Effector memory CD4-positive, alpha-beta T cell (primary cell): ENCODE data around the gene CLN6.

Experiments
- DNase-seq, 3 donors: peaks; one replicate each; pipeline ENCODE4 v3.0.0-alpha.2; 2020
- H3K27ac ChIP-seq: 2 replicates; pipeline ENCODE4 v1.7.0; 2013; ENCODE audit warnings: mild to moderate bottlenecking, low read length, moderate library complexity; ENCODE audit not compliant: insufficient read depth, poor library complexity, severe bottlenecking
- H3K27me3 ChIP-seq: replicated peaks from 2 replicates; pipeline ENCODE4 v1.7.0; 2013; ENCODE audit warnings: mild to moderate bottlenecking, low read length; ENCODE audit not compliant: insufficient read depth, control insufficient read depth, poor library complexity, severe bottlenecking
- H3K36me3 ChIP-seq: 2 replicates; pipeline ENCODE4 v1.7.0; 2013; ENCODE audit warnings: mild to moderate bottlenecking, low read length, moderate library complexity; ENCODE audit not compliant: control insufficient read depth, insufficient read depth
- H3K4me1 ChIP-seq: 2 replicates; pipeline ENCODE4 v1.7.0; 2013; ENCODE audit warnings: low read length, mild to moderate bottlenecking; ENCODE audit not compliant: control insufficient read depth, insufficient read depth, poor library complexity, severe bottlenecking
- H3K4me3 ChIP-seq: 2 replicates; pipeline ENCODE4 v1.7.0; 2013; ENCODE audit warnings: low read length, low read depth, mild to moderate bottlenecking; ENCODE audit not compliant: insufficient read depth, poor library complexity, severe bottlenecking
- H3K9me3 ChIP-seq: 2 replicates; pipeline ENCODE4 v1.7.0; 2013; ENCODE audit warnings: mild to moderate bottlenecking, low read length, moderate library complexity; ENCODE audit not compliant: control insufficient read depth

Gene CLN6

DNA sequence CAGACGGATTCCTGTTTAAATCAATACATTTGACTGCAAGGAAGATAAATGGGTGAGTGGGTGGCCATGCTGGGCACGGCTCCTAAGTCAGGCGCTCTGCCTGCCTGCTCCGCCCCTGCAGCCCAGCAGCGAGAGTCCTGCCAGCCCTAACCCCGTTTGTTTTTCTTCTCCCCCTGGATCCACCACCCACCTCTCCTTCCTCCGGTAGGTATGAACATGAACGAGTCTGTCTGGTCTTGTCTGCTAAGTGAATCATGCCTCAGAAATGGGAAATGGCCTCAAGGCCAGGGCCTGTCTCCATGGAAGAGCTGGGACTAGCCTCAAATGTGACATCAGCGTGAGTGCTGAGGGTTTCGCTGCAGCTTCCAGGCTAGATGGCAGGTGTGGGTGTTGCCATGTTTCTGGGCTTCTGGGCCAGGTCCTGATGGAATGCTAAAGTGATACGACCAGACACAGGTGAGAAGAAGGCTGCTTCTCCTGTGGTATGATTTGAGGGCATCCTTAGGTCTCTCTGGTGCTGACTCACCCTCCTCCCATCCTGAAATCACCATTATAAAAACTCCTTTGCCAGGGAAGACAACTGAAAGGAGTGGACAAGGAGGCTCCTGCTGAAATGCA lies 42.4 kb upstream of the CLN6 start:
- Histone ChIP-seq H3K9me3 (no peaks in the 10 kb centered on the region), H3K27me3 (no peaks in the 10 kb centered on the region), H3K36me3 (no peaks in the 10 kb centered on the region), H3K27ac (no peak overlapping the region), H3K4me1 (no peaks in the 10 kb centered on the region), H3K4me3 (no peak overlapping the region)
- DNase-seq: no peak

DNA sequence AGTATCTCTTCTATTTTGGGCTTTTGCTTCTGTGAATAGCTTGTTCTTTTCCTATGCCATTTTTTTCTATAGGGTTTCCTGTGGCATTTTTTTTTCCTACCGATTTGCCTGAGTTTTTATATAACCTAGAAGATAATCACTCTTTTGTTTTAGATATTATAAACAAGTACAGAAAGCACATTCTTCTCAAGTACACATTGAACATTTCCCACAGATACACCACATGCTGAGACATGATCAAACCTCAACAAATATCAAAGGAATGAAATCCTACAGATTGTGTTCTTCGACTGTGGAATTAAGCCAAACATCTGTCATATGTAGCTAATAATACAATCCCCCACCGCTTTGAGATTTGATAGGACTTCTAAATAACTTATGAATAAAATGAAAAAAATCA lies 38.9 kb upstream of the CLN6 start:
- H3K27ac ChIP-seq: no peak overlapping the region
- peaks cover 8% of the 10 kb centered on the region for H3K27me3 ChIP-seq
- H3K4me1 ChIP-seq: no peaks in the 10 kb centered on the region
- no peaks in the 10 kb centered on the region for H3K9me3 ChIP-seq
- DNase-seq: no peak
- no peaks in the 10 kb centered on the region for H3K36me3 ChIP-seq
- H3K4me3 ChIP-seq: no peak overlapping the region

DNA sequence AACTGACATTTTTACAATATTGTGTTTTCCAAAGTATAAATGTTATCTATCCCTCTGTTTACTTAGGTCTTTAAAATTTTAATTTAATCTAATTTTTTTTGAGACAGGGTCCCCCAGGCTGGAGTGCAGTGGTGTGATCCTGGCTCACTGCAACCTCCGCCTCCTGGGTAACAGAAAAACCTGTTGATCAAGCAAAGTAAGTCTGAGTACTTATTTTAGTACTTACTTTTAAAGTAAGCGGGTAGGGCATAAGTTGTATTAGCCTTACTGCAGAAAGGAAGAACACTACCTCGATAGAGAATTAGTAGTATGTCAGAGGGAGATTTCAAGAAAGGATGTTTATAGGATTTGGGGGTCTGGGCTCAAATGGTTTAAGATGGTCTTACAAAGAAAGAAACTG lies 36.1 kb upstream of the CLN6 start:
- no peaks in the 10 kb centered on the region for H3K9me3 ChIP-seq
- no peak overlapping the region for H3K27ac ChIP-seq
- no peak overlapping the region for H3K4me3 ChIP-seq
- no peak for DNase-seq
- H3K36me3 ChIP-seq: no peaks in the 10 kb centered on the region
- peaks cover 8% of the 10 kb centered on the region for H3K27me3 ChIP-seq
- no peaks in the 10 kb centered on the region for H3K4me1 ChIP-seq

DNA sequence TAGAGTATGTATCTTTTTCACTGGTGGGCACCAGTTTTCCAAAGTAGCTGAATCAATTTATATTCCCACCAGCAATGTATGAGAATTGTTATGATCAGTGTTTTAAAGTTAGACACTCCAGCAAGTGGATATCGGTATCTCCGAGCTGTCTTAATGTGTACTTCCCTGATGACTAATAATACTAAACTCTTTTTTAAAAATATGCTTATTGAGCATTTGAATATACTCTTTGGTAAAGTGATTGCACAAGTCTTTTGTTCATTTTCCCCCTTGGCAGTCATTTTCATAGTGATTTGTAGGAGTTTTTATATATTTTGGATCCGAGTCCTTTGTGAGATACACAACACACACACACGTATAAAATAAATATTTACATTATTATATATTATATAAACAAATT lies 35.6 kb upstream of the CLN6 start:
- no peak overlapping the region for H3K4me3 ChIP-seq
- peaks cover 8% of the 10 kb centered on the region for H3K27me3 ChIP-seq
- no peak overlapping the region for H3K27ac ChIP-seq
- DNase-seq: no peak
- no peaks in the 10 kb centered on the region for H3K4me1 ChIP-seq
- no peaks in the 10 kb centered on the region for H3K36me3 ChIP-seq
- H3K9me3 ChIP-seq: no peaks in the 10 kb centered on the region

DNA sequence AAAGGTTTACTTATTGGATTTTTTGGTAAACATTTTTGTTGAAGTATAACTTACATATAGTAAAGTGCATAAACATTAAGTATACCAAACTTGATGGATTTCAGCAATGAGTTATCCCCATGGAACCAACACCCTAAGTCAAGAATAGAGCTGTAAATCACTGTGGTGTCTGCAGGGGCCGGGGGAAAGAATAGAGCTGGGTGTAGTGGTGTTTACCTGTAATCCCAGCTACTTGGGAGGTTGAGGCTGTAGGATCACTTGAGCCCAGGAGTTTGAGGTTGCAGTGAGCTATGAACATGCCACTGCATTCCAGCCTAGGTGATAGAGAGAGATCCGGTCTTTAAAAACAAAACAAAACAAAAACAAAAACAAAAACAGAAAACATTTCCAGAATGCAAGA lies 34.8 kb upstream of the CLN6 start:
- DNase-seq: no peak
- Histone ChIP-seq H3K4me3 (no peak overlapping the region), H3K36me3 (no peaks in the 10 kb centered on the region), H3K9me3 (no peaks in the 10 kb centered on the region), H3K27me3 (peaks cover 8% of the 10 kb centered on the region), H3K27ac (no peak overlapping the region), H3K4me1 (no peaks in the 10 kb centered on the region)

DNA sequence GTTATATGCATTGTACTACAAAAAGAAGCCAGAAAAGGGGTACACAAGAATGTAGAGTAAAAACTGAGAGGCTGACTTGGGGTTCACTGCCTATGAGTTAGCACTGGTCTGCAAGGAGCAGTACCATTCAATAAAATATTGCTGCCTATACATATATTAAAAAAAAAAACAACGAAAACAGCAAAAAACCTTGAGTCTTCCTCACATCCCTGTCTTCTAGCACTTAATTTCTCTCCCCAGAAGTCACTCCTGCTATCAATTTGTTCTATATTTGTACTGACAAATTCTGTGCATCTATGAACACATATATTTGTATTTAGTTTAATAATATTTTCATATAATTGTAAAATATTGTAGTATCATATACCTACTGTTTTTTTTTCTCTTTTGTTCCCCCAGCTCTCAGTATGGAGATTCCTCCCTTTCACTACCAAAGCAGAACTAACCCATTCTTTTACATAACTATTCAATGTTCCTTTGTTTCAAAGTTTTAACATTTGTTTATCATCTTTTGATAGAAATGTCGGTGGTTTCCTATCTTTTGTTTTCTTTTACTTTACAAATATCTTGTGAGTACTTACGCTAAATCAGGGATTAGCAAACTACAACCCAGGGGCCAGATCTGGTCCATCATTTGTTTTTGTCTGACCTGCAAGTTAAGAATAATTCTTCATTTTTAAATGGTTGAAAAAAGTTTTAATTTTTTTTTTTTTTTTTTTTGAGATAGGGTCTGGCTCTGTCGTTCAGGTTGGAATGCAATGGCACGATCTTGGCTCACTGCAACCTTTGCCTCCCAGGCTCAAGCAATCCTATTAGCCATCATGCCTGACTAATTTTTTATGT lies 33.2 kb upstream of the CLN6 start:
- no peaks in the 10 kb centered on the region for H3K36me3 ChIP-seq
- DNase-seq: no peak
- no peaks in the 10 kb centered on the region for H3K4me1 ChIP-seq
- peaks cover 8% of the 10 kb centered on the region for H3K27me3 ChIP-seq
- H3K9me3 ChIP-seq: no peaks in the 10 kb centered on the region
- H3K4me3 ChIP-seq: no peak overlapping the region
- H3K27ac ChIP-seq: no peak overlapping the region

DNA sequence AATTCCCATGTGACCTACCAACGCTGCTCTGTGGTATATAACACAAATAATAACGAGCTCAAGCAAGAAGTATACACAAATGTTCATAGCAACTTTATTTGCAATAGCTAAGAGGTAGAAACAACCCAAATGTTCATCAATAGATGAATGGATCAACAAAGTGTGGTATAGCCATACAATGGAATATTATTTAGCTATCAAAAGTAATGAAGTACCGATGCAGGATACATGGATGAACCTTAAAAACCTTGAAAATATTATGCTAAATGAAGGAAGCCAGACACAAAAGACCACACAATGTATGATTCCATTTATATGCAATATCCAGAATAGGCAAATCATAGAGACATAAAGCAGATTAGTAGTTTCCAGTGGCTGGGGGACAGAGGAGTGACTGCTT lies 32.5 kb upstream of the CLN6 start:
- H3K9me3 ChIP-seq: no peaks in the 10 kb centered on the region
- peaks cover 8% of the 10 kb centered on the region for H3K27me3 ChIP-seq
- DNase-seq: no peak
- H3K4me1 ChIP-seq: no peaks in the 10 kb centered on the region
- no peak overlapping the region for H3K4me3 ChIP-seq
- no peaks in the 10 kb centered on the region for H3K36me3 ChIP-seq
- H3K27ac ChIP-seq: no peak overlapping the region

DNA sequence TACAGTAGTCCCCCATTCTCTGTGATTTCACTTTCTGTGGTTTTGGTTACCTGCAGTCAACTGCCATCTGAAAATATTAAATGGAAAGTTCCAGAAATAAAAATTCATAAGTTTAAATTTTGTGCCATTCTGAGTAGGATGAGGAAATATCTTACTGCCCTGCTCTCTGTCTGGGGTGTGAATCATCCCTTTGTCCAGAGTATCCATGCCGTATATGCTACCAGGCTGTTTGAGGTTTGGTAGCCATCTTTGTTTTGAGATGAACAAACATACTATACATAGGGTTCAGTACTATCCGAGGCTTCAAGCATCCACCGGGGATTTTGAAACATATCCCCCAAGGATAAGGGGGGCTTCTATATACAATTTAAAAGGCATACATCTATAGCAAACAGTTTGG lies 31.7 kb upstream of the CLN6 start:
- H3K27ac ChIP-seq: no peak overlapping the region
- H3K4me1 ChIP-seq: no peaks in the 10 kb centered on the region
- H3K4me3 ChIP-seq: no peak overlapping the region
- H3K36me3 ChIP-seq: no peaks in the 10 kb centered on the region
- no peak for DNase-seq
- H3K27me3 ChIP-seq: peaks cover 7% of the 10 kb centered on the region
- H3K9me3 ChIP-seq: no peaks in the 10 kb centered on the region

DNA sequence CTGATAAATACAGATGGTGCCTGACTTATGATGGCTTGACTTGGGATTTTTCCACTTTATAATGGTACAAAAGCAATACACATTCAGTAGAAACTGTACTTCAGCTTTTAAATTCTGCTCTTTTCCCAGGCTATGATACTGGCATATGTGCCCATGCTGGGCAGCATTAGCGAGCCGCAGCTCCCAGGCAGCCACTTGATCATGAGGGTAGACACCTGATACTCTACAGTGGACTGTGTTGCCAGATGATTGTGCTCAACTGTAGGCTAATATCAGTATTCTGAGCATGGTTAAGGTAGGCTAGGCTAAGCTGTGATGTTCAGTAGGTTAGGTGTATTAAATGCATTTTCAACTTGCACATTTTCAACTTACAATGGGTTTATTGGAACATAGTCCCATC lies 30.4 kb upstream of the CLN6 start:
- Histone ChIP-seq H3K27me3 (no peaks in the 10 kb centered on the region), H3K36me3 (no peaks in the 10 kb centered on the region), H3K4me1 (no peaks in the 10 kb centered on the region), H3K4me3 (no peak overlapping the region), H3K27ac (no peak overlapping the region), H3K9me3 (no peaks in the 10 kb centered on the region)
- DNase-seq: no peak

DNA sequence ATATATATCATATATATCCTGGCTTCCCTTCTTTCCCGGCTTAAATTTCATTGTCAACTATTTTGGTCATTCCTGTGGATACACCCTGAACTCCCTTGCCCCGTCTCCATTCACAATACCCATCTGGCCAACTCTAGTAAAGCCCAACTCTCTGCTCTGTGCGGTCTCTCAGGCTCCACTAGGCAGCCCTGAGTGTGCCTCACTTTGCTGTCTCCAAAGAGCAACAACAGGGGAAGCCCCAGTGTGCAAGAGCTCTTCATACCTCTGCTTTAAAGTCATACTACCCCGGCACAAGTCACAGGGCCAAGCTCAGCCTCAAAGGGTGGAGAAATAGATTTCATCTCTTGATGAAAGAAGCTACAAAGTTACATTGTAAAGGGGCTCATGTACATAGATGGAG lies 29.2 kb upstream of the CLN6 start:
- no peak for DNase-seq
- H3K4me1 ChIP-seq: no peaks in the 10 kb centered on the region
- no peaks in the 10 kb centered on the region for H3K9me3 ChIP-seq
- no peaks in the 10 kb centered on the region for H3K36me3 ChIP-seq
- no peak overlapping the region for H3K27ac ChIP-seq
- no peak overlapping the region for H3K4me3 ChIP-seq
- H3K27me3 ChIP-seq: no peaks in the 10 kb centered on the region
